GM06990 (cell line): Measurements from ENCODE around the gene CDR2.

ENCODE experiments used
- DNase-seq: peaks from one replicate; pipeline ENCODE4 v3.0.0-alpha.2; 2011; ENCODE audit not compliant: insufficient read length; ENCODE audit errors: extremely low read depth
- H3K27me3 ChIP-seq: replicated peaks from 2 replicates; pipeline ENCODE4 v1.6.0; 2011; ENCODE audit warnings: low read length; ENCODE audit not compliant: control insufficient read depth, insufficient read depth
- H3K36me3 ChIP-seq: 2 replicates; pipeline ENCODE4 v1.5.1; 2011; ENCODE audit warnings: low read length; ENCODE audit not compliant: control insufficient read depth, insufficient read depth
- H3K4me3 ChIP-seq: replicated peaks from 2 replicates; pipeline ENCODE4 v1.5.1; 2011; ENCODE audit warnings: low read depth, mild to moderate bottlenecking, control low read depth, low read length
- TF ChIP-seq, protein P1 (sequence below): IDR thresholded peaks from 2 replicates; pipeline ENCODE4 v1.5.1; 2011; ENCODE audit warnings: low read length, control low read depth, mild to moderate bottlenecking, inconsistent platforms; ENCODE audit not compliant: insufficient read depth, poor library complexity, severe bottlenecking

CDR2 gene

DNA sequence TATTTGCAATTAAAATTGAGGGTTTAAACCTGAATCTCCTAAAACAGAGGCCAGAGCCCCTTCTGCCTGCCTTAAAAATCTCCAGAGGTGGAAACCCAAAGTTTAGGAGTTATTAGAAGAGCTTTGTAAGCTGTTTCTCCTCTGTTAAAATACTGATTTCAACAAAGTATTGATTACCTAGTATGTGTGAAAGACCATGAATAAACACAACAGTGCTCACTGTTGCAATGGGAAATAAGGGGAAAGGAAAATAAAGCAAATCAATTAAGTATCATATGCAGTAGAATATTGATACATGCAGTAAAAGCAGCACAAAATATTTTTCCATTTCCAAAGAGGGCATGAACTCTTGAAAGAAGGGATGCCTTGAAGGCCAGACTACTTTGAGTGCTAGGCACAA lies 14.7 kb downstream of the CDR2 start:
- TF ChIP-seq, protein P1, sequence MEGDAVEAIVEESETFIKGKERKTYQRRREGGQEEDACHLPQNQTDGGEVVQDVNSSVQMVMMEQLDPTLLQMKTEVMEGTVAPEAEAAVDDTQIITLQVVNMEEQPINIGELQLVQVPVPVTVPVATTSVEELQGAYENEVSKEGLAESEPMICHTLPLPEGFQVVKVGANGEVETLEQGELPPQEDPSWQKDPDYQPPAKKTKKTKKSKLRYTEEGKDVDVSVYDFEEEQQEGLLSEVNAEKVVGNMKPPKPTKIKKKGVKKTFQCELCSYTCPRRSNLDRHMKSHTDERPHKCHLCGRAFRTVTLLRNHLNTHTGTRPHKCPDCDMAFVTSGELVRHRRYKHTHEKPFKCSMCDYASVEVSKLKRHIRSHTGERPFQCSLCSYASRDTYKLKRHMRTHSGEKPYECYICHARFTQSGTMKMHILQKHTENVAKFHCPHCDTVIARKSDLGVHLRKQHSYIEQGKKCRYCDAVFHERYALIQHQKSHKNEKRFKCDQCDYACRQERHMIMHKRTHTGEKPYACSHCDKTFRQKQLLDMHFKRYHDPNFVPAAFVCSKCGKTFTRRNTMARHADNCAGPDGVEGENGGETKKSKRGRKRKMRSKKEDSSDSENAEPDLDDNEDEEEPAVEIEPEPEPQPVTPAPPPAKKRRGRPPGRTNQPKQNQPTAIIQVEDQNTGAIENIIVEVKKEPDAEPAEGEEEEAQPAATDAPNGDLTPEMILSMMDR, result no peak
- Histone ChIP-seq H3K27me3 (no peaks in the 10 kb centered on the region), H3K36me3 (peaks cover 4% of the 10 kb centered on the region), H3K4me3 (no peak overlapping the region)
- DNase-seq, result no peak

DNA sequence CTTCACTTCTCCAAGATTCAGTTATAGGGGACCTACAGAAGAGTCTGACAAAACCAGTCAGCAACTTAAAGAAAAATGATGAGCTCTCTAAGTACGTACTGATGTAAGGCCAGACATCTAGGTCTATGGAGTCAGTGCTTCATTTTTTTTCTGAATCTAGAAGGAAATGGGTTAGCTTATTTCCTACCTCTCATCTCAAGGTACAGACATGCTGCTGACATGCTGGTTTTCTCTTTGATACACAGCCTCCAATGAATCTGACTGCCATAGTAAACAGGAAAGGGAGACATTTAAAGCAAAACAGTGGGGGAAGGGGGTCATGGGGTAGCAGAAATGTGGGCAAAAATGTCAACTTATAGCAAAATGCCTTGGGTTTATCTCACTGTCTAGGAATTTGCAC lies 16.4 kb downstream of the CDR2 start:
- no peak for DNase-seq
- no peak overlapping the region for H3K4me3 ChIP-seq
- TF ChIP-seq, protein P1, result no peak

DNA sequence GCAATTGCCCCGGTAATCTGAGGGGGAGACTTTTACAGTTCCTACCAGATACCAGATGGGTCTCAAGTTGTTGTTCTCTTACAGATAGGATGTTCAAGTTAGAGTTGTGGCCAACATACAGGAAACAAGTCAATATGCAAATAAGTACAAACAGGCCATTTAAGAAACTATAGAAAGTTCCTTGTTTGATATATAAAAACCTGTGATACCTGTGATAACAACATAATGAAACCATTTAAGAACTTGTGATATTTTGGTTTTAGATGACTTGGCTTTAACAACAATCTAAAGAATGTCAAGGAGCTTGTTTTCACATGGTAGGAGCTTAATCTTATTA lies 16.8 kb downstream of the CDR2 start:
- Histone ChIP-seq H3K27me3 (no peaks in the 10 kb centered on the region), H3K4me3 (no peak overlapping the region), H3K36me3 (peaks cover 2% of the 10 kb centered on the region)
- TF ChIP-seq, protein P1, result no peak
- DNase-seq, result peak; percentile 38

More for the DNA sequence above, 16.4 kb downstream of the CDR2 start:
- no peaks in the 10 kb centered on the region for H3K27me3 ChIP-seq
- H3K36me3 ChIP-seq, result peaks cover 2% of the 10 kb centered on the region

DNA sequence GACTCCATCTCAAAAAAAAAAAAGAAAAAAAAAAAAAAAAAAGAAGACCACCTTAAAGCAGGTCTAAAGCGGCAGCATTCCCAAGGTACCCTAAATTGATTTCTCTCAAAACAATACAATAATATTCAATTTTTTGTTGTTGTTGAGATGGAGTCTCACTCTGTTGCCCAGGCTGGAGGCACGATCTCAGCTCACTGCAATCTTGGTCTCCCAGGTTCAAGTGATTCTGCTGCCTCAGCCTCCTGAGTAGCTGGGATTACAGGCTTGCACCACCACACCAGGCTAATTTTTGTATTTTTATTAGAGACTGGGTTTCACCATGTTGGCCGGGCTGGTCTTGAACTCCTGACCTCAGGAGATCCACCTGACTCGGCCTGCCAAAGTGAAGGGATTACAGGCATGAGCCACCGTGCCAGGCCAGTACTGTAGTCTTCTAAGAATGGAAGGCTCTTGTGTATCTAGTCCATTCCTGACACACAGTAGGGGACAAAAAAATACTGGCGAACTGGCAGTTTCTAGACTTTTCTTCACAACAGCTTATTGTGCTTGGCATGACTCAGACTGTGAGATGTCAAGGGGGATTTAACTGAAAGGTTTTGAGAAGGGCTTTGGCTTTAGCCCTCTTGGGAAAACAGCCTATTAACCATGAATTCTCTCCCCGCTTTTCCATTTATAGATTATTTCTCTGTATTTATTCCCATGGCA lies 17.3 kb downstream of the CDR2 start:
- TF ChIP-seq, protein P1, result no peak
- peaks cover 2% of the 10 kb centered on the region for H3K36me3 ChIP-seq
- peak; percentile 20 for DNase-seq

DNA sequence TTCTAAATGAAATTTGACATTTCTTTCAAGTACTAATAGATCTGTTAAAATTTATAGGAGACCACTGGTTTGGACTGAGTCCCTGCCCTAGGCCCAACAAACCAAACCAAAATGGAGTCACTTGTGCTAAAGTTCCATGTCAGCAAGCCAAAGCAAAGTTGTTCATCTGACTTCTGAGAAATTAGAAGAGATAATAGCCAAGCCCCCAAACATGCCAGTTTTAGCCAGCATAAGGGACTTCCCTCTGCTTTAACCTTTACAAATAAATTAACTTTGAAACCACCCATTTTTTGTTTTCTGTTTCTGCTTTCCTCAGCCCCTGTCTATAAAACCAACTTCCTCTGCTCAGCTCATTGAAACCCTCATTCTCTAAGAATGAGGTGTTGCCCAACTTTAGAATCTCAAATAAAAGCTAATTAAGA lies 18.9 kb downstream of the CDR2 start:
- H3K36me3 ChIP-seq, result no peaks in the 10 kb centered on the region
- H3K27me3 ChIP-seq, result no peaks in the 10 kb centered on the region
- DNase-seq, result no peak
- TF ChIP-seq, protein P1, result no peak
- no peak overlapping the region for H3K4me3 ChIP-seq

More for the DNA sequence above, 17.3 kb downstream of the CDR2 start:
- Histone ChIP-seq H3K27me3 (no peaks in the 10 kb centered on the region), H3K4me3 (no peak overlapping the region)
